Measurements from ENCODE around the gene NOX5.

The NOX5 gene

DNA sequence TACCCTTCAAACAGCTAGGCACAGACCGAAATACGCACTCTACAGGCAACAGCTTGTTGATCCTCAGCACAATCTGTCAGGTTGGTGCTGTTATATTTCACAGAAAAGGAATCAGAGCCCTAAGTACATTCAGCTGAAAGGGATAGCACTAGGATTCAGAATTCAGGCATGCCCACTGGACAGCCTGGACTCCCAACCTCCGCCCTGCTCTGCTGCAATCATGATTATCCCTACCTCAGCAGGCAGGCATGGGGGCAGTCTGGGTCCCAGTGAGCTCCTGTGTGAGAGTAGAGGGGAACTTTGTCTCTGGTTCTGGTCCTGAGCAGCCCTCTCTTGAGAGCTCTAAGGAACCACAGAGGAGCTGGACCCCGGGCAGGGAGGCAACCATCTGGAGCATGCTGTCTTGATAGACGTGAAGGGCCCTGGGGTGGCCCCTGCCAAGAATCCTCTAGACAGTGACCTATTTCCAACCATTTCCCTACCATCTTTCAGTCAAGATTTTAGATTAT is 23.4 kb upstream of the NOX5 start:
- DNase-seq (ENCODE audit: low read depth in 2 of 2): no peak

GRCh38 chr15:68991723-68992122 is 22.8 kb upstream of the NOX5 start:
- no peak for DNase-seq (ENCODE audit: low read depth in 2 of 2)

- no peak for DNase-seq (ENCODE audit: low read depth in 2 of 2)
Observed at GRCh38 chr15:68992696-68993095, 21.8 kb upstream of the NOX5 start.

GRCh38 chr15:68993276-68993675 is 21.2 kb upstream of the NOX5 start:
- DNase-seq (ENCODE audit: low read depth in 2 of 2): no peak

- no peak for DNase-seq (ENCODE audit: low read depth in 2 of 2)
Observed at GRCh38 chr15:68994149-68994548, 20.3 kb upstream of the NOX5 start.

DNA sequence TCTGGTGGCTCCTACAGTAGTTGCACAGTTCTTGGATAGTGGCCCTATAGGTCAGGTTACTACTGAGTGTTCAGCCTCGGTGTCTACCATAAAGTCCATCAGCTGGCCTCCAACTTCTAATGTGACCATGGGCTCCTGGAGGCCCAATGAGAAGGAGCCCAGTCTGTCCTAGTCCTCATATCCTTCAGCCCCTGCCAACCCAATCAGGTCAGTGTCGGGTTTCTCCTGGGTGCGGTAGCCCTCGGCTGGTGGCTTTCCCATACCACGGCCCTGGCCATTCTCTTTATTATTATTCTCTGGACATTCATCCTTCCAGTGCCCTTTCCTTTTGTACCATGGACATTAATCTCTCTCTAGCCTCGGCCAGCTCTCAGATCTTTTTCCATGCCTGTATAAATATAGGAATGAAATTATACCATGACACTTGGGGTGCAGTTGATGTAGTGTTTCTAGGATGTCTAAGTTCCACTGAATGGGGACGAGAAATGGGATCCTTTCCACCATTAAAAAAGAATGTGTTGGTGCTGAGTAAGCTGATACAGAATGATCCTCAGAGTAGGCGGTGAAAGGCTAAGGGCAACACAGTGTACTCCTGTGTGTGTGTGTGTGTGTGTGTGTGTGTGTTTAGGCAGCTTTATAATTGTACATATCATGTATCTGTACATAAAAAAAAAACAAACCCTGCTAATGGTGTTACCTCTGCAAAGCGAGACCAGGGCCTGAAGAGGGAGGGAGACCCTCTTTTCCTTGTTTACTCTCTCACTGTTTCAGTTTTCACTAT is 19.3 kb upstream of the NOX5 start:
- DNase-seq (ENCODE audit: low read depth in 2 of 2): no peak

DNA sequence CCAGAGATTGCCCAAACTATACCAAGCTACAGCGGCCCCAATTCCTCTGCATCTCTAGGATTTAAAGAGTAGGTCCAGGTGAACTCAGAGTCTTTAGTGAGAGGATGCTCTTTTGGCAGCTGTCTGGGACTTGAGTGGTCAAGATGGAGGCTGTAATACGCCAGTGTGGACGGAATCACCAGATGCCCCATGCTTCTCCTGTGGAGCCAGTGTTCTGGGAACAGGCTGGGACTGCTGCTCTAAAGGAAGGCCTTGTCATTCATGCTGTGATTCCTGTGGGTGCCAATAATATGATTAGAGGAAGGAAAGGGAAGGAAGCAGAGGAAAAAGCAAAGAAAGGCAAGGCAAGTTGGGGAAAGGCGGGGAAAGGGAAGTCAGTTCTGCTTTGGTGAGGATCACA is 17.4 kb upstream of the NOX5 start:
- DNase-seq (ENCODE audit: low read depth in 2 of 2): no peak

DNA sequence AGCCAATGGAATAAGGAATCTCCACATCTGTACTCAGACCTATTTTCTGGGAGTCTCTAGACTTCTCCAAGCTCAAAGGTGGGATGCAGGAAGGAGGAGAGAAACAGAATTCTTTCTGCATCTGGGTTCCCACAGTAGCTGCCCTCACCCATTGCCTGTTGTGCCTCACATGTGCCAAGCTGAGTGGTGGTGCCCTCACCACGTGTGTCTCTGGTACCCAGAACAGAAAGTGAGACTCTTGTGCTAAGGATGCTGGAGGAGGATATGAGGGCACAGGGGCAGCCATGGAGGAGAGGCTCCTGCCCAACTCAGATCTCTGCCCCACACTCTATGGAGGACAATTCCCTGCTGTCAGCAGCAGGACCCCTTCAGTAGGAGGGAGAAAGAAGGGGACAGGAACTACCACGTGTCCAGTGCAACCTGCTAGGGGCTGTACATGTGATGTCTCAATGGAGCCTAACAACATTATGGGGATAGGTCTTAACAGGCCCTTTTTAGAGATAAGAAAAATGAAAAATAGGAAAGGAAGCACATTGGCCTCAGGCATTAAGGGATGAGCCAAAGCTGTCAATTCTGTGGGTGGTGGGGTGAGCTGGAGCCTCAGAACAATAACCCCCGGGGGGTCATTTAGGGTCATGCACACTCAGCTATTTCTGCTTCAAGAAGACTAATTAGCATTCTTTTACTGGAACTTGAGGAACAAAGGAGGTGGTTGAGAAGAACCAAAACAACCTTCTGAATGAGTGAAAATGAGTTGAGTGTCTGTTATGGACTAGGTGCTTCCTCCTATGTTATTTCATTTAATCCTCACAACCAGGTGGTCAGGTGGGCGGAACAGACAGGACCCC is 16.3 kb upstream of the NOX5 start:
- no peak for DNase-seq (ENCODE audit: low read depth in 2 of 2)

GRCh38 chr15:68999091-68999490 is 15.4 kb upstream of the NOX5 start:
- no peak for DNase-seq (ENCODE audit: low read depth in 2 of 2)

DNA sequence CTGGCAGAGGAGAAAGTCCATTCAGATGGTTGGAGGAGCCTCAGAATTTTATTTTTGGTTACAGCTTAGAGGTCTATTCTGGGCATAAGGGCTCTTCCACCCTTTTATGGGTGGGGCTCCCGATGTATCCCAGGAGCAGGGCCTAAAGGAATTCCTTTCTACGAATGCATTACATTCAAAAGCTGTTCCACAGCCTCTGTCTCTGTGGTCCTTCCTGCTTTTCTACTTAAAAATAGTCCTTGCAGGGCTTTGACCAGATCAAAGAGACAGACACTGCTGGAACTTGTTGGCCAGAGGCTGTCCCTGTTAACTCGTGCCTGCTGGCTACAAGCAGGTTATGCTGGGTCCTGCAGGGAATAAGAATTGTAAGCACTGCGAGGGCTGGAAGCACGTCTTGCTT is 14.4 kb upstream of the NOX5 start:
- DNase-seq (ENCODE audit: low read depth in 2 of 2): no peak

DNA sequence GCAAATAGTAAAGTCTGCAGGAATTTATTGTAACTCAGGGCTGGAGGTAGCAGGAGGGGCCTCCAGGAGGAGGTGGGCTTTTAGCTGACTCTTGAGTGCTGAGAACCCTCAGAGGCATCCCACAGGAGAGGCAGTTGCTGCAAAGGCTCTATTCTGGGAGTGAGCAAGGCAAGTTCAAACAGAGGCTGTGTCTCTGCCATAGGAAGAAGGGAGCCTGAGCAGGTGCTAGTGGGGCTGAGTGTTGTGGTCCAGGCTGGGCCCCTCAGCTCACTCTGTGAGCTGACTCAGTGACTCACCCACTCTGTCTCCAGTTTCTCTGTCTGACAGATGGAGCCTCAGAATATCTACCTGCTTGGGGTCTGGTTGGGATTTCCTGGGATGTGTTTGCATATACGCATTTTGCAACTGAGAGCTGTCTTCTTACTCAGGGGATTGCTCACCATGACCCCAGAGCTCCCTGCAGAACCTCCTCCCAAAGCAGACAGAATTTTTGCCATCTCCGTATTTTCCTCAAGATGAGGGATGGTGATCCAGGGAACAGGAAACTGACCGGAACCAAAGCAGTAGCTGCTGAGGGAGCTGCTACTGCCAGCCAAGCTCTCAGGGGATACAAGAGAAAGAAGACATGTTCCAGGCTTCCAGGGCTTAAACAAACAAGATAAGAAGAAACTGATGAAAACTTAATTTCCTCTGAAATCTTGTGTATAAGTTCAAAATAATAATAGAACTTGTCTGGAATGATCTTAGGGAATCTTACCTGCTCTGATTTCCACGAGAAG is 13.6 kb upstream of the NOX5 start:
- DNase-seq (ENCODE audit: low read depth in 2 of 2): no peak

DNA sequence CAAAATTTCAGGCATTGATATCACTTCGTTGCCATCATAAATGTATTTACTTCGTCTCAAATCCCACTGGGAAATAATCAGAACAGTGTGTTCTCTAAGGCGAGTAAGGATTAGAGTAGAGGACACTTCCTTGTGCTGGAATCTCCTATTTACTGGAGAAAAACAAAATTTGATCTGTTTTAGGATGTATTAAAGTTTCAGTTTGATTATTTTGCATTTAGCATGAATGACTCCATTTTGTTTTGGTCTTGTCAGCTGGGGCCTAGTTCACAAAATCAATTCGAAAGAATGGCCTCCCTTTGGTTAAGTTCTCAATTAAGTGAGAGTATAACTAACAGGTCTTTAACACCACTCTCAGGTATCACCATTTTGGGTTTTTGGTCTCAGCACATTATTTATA is 11.7 kb upstream of the NOX5 start:
- DNase-seq (ENCODE audit: low read depth in 2 of 2): no peak

DNA sequence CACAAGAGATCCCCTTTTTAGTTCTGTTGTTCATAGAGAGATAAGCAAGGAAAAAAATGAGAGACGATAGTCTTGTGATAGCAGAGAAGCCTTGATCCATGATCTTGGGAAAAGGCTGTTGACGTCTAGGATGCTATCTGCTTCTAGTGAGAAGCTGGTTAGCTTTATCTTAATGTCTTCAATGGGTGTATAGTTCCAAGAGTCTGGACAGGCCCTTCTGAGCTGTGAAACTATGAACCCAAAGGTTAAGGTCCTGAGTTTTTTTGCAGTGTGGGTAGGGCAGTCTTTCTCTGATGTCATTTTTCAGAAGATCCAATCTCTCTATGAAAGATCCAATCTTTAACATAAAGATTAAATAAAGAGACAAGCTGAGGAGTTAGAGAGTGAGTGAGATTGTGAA is 10.5 kb upstream of the NOX5 start:
- no peak for DNase-seq (ENCODE audit: low read depth in 2 of 2)

- no peak for DNase-seq (ENCODE audit: low read depth in 2 of 2)
Observed at GRCh38 chr15:69008056-69008455, 6.4 kb upstream of the NOX5 start.

DNA sequence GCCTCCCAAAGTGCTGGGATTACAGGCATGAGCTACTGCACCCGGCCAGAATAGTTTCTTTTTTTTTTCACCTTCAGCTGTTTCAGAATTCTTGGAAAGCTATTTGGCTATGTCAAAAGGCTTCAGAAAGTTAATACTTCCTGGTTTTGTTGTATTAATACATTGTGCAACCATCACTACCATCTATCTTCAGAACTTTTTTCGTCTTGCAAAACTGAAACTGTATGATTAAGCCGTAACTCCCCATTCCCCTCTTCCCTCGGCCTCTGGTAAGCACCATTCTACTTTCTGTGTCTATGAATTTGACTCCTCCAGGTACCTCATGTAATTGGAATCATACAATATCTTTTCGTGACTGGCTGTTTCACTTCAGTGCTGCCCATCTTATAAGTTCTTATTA is 5.2 kb upstream of the NOX5 start:
- no peak for DNase-seq (ENCODE audit: low read depth in 2 of 2)

GRCh38 chr15:69011641-69012040 is 2.9 kb upstream of the NOX5 start:
- DNase-seq (ENCODE audit: low read depth in 2 of 2): no peak

- no peak for DNase-seq (ENCODE audit: low read depth in 2 of 2)
Observed at GRCh38 chr15:69012761-69013364, 1.6 kb upstream of the NOX5 start.

DNA sequence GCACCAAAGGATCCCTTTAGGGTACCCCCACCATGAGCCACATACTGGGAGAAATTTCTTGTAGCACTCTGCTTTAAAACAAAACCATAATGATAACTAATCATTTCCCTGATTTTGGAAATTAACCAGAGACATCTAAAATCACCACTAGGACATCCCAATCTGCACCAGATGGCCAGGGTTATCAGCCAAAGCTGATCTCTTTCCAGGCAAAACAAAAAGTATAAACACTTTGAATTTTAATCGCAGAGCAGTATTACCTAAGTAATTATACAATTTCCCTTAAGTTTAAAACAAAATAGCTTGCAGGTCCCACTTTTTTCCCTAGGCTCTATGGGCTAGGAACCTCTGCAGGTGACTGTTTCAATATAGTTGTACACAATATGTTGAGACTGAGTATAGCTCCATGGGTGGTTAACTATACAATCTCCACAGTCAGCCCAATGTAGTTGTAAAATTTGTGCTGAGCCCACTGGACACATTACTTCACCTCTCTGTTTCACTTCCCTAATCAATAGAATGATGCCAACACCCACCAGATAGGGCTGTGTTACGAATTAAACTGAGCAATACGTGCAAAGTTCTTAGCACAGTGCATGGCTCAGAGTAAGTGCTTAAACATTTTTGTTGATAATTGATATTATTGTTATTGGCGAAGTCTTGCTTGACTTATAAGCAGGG is 629 bp upstream of the NOX5 start:
- DNase-seq (ENCODE audit: low read depth in 2 of 2): no peak

DNA sequence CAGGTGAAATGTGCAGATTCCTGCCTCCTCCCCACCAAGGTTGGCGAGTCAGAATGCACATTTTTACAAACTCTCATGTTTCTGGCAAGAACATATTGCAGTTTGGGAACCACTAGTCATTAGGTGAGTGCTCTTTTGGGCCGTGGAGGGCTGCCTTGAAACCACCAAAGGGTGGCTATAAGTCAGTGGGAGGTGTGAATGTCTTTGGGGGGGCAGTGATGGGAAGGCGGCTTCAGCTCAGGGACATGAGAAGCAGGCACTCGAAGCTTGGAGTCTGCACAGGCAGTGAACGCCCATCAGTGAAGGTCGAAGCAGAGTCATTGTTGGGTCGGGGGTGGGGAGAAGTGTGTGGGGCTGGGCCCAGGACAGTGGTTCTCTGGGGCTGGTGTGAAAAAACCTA is 1.1 kb downstream of the NOX5 start:
- DNase-seq (ENCODE audit: low read depth in 2 of 2): no peak

- no peak for DNase-seq (ENCODE audit: low read depth in 2 of 2)
Observed at GRCh38 chr15:69016021-69016595, 1.6 kb downstream of the NOX5 start.

- no peak for DNase-seq (ENCODE audit: low read depth in 2 of 2)
Observed at GRCh38 chr15:69017978-69018377, 3.5 kb downstream of the NOX5 start.
